Measurements from ENCODE around the gene LY6G6C.

DNA sequence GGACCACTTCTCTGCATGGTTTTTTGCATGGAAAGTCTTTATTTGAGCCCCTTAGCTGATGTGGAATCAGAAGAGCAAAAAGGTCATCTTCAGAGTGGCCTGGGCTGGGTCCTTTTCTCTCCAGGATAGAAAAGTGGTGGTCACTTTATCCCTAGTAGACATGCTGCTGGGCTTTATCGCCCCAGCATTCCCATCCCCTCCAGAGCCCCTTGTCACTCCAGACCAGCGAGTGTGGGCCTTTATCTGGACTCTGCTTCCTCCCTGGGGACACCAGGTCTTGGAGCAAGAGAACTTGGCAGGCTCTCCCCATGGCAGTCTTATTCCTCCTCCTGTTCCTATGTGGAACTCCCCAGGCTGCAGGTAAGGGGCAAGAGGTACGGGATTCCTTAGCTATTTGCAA is 14.9 kb downstream of the LY6G6C start, which contains the start of gene LY6G6F:
- TF ChIP-seq, protein P1, sequence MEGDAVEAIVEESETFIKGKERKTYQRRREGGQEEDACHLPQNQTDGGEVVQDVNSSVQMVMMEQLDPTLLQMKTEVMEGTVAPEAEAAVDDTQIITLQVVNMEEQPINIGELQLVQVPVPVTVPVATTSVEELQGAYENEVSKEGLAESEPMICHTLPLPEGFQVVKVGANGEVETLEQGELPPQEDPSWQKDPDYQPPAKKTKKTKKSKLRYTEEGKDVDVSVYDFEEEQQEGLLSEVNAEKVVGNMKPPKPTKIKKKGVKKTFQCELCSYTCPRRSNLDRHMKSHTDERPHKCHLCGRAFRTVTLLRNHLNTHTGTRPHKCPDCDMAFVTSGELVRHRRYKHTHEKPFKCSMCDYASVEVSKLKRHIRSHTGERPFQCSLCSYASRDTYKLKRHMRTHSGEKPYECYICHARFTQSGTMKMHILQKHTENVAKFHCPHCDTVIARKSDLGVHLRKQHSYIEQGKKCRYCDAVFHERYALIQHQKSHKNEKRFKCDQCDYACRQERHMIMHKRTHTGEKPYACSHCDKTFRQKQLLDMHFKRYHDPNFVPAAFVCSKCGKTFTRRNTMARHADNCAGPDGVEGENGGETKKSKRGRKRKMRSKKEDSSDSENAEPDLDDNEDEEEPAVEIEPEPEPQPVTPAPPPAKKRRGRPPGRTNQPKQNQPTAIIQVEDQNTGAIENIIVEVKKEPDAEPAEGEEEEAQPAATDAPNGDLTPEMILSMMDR (IDR thresholded peaks at IDR 0.05; ENCODE audit: low read depth, low read length), result no peak
- no peak for TF ChIP-seq POLR2A (IDR thresholded peaks at IDR 0.05; ENCODE audit: extremely low read depth, insufficient read length)

Data from NB4 (cell line).